Transverse colon (tissue), 4 donors: Measurements from ENCODE around the gene DNAAF5. TPM values are rescaled to one million over a fixed set of nuclear protein-coding genes. Genes with fewer than 3 reads are reported as not detected.

ENCODE experiments used
- DNase-seq: peaks from one replicate; pipeline ENCODE4 v3.0.0-alpha.2; 2019
- H3K27ac ChIP-seq, 4 donors: fragments of 200-600 bp; sonication (generic); 2 replicates each; pipeline ENCODE4 v1.5.1; 2016 to 2018; ENCODE audit warnings: inconsistent platforms in 4 of 4
- H3K27me3 ChIP-seq: fragments of 200-600 bp; sonication (generic); 2 replicates; pipeline ENCODE4 v1.5.1; 2017; ENCODE audit warnings: inconsistent platforms
- H3K36me3 ChIP-seq, 4 donors: fragments of 200-600 bp; sonication (generic); 2 replicates each; pipeline ENCODE4 v1.5.1; 2017 to 2019; ENCODE audit warnings: inconsistent platforms in 4 of 4
- H3K4me1 ChIP-seq, 4 donors: fragments of 200-600 bp; sonication (generic); 2 replicates each; pipeline ENCODE4 v1.5.1; 2017 to 2020; ENCODE audit warnings: inconsistent platforms in 4 of 4
- H3K4me3 ChIP-seq, 4 donors: fragments of 200-600 bp; sonication (generic); 1 replicate in 1 of 4; 2 replicates in 3 of 4; pipeline versions ENCODE4 v1.5.1 to v1.6.1; 2017 to 2019; ENCODE audit warnings: inconsistent platforms in 4 of 4
- H3K9me3 ChIP-seq, 2 donors: fragments of 200-600 bp; sonication (generic); 2 replicates each; pipeline ENCODE4 v1.5.1; 2017 to 2019; ENCODE audit warnings: inconsistent platforms in 2 of 2
- CTCF ChIP-seq, 5 experiments: fragments of 200-600 bp in 3 of 5; fragments of 450-650 bp in 2 of 5; sonication (generic) in 3 of 5; IDR thresholded peaks; 1 replicate in 2 of 5; 2 replicates in 3 of 5; pipeline ENCODE4 v1.5.1; 2016 to 2017; ENCODE audit warnings: antibody characterized with exemption in 5 of 5, inconsistent platforms in 3 of 5, mild to moderate bottlenecking in 2 of 5, moderate library complexity in 1 of 5
- EP300 ChIP-seq: sonication (generic); formaldehyde crosslinking; IDR thresholded peaks from one replicate; pipeline ENCODE4 v1.6.1; 2017; ENCODE audit warnings: antibody characterized with exemption, low read depth
- POLR2A ChIP-seq: fragments of 450-650 bp; IDR thresholded peaks from one replicate; pipeline ENCODE4 v1.6.1; 2016; ENCODE audit warnings: antibody characterized with exemption, mild to moderate bottlenecking, moderate library complexity
- POLR2AphosphoS5 ChIP-seq, 3 donors: sonication (generic); formaldehyde crosslinking; IDR thresholded peaks; one replicate each; pipeline ENCODE4 v1.6.1; 2016; ENCODE audit warnings: antibody characterized with exemption in 3 of 3
- WGBS, 2 donors: methylation state at CpG; one replicate each; pipeline ENCODE4 v1.1.5; 2018; ENCODE audit warnings: low coverage in 1 of 2; 5-methylcytosine and 5-hydroxymethylcytosine counted together
- in situ Hi-C, 4 donors: fragments of 200-750 bp; cut with MboI; loops; one replicate each; pipeline versions ENCODE4 v1.15.0 to v1.15.1; 2017; ENCODE audit warnings: low sequenced_read_pairs in 3 of 4, low pct_ligation_motif_present in 1 of 4, low pct_unique_long_range_greater_than_20kb in 1 of 4
- intact Hi-C: fragments of 100-400 bp; cut with DNase I; formaldehyde crosslinking; loops from one replicate; pipeline ENCODE4 v1.15.1; 2023; ENCODE audit warnings: low total_unique reads
- total RNA-seq, 4 donors: library from RNA; depleted of rRNA; stranded (reverse); fragments of >200 nt; gene quantifications; one replicate each; pipeline ENCODE4 v1.1.0, GENCODE V29; 2016

DNAAF5 gene
- total RNA-seq, 4 donors from 2014 or later, result 20.5 to 97.3 (median 34.6) TPM

GRCh38 chr7:756928-757560 lies 30.5 kb downstream of the DNAAF5 start:
- peaks cover 0 to 41% (median 12%) of the 10 kb centered on the region in 4 donors for H3K36me3 ChIP-seq
- no peak overlapping the region for H3K4me3 ChIP-seq
- TF ChIP-seq POLR2AphosphoS5 (IDR thresholded peaks at IDR 0.05) (no peak), EP300 (no peak), CTCF (IDR thresholded peaks at IDR 0.05) (no peak), POLR2A (no peak)
- no peaks in the 10 kb centered on the region for H3K4me1 ChIP-seq
- H3K27ac ChIP-seq, result no peak overlapping the region
- in situ Hi-C loops (no loop called here), intact Hi-C loops (no loop called here)
- 92% methylated on average over 33 of the region's 35 CpGs; no CpG with 5 or more reads in 1 of the 2 donors for WGBS, 2 donors
- DNase-seq, result no peak
- H3K27me3 ChIP-seq, result no peaks in the 10 kb centered on the region
- H3K9me3 ChIP-seq, result no peaks in the 10 kb centered on the region

GRCh38 chr7:757741-758163 lies 31.3 kb downstream of the DNAAF5 start:
- WGBS, 2 donors, result 88% methylated on average over 14 of the region's 19 CpGs; no CpG with 5 or more reads in 1 of the 2 donors
- DNase-seq, result no peak
- Histone ChIP-seq H3K9me3 (no peaks in the 10 kb centered on the region), H3K4me3 (no peak overlapping the region), H3K4me1 (no peaks in the 10 kb centered on the region), H3K27ac (no peak overlapping the region), H3K27me3 (no peaks in the 10 kb centered on the region), H3K36me3 (peaks cover 0 to 47% (median 15%) of the 10 kb centered on the region in 4 donors)
- in situ Hi-C loops (no loop called here), intact Hi-C loops (no loop called here)
- TF ChIP-seq CTCF (IDR thresholded peaks at IDR 0.05), result no peak
- no peak for TF ChIP-seq POLR2A
- TF ChIP-seq EP300, result no peak
- TF ChIP-seq POLR2AphosphoS5 (IDR thresholded peaks at IDR 0.05), result no peak

- intact Hi-C loops, result no loop called here
- H3K27ac ChIP-seq, result no peak overlapping the region
- no peaks in the 10 kb centered on the region for H3K4me1 ChIP-seq
- 84 to 90% methylated on average over 3 to 8 of the region's 8 CpGs for WGBS, 2 donors
- H3K27me3 ChIP-seq, result no peaks in the 10 kb centered on the region
- in situ Hi-C loops, result no loop called here
- TF ChIP-seq EP300 (no peak), POLR2A (no peak), CTCF (IDR thresholded peaks at IDR 0.05) (no peak), POLR2AphosphoS5 (IDR thresholded peaks at IDR 0.05) (no peak)
- no peaks in the 10 kb centered on the region for H3K9me3 ChIP-seq
- H3K4me3 ChIP-seq, result no peak overlapping the region
- no peak for DNase-seq
- H3K36me3 ChIP-seq, result peaks cover 0 to 51% (median 23%) of the 10 kb centered on the region in 4 donors
Measured at GRCh38 chr7:759569-759968, 33.1 kb downstream of the DNAAF5 start.

- intact Hi-C loops, result no loop called here
- Histone ChIP-seq H3K9me3 (no peaks in the 10 kb centered on the region), H3K27ac (no peak overlapping the region), H3K4me3 (no peak overlapping the region), H3K36me3 (peaks cover 0 to 51% (median 25%) of the 10 kb centered on the region in 4 donors), H3K4me1 (no peaks in the 10 kb centered on the region), H3K27me3 (no peaks in the 10 kb centered on the region)
- no peak for TF ChIP-seq CTCF (IDR thresholded peaks at IDR 0.05)
- TF ChIP-seq POLR2A, result no peak
- TF ChIP-seq POLR2AphosphoS5 (IDR thresholded peaks at IDR 0.05), result no peak
- TF ChIP-seq EP300, result no peak
- WGBS, 2 donors, result 58% methylated on average over 16 of the region's 16 CpGs; no CpG with 5 or more reads in 1 of the 2 donors
- in situ Hi-C loops, result no loop called here
- DNase-seq, result no peak
Measured at GRCh38 chr7:760006-760405, 33.5 kb downstream of the DNAAF5 start.
